Endothelial cell (in vitro differentiated cells): ENCODE data around the gene CDK11A. TPM values are rescaled to one million over a fixed set of nuclear protein-coding genes. Genes with fewer than 3 reads are reported as not detected.

Experiments used
- DNase-seq: peaks from one replicate; pipeline ENCODE4 v3.0.0; 2021; ENCODE audit warnings: low spot score
- H3K27ac Mint-ChIP-seq: one replicate; pipeline ENCODE4 v1.8.0; 2021; ENCODE audit warnings: mixed read lengths, inconsistent platforms; ENCODE audit not compliant: unreplicated experiment
- H3K27me3 Mint-ChIP-seq: one replicate; pipeline ENCODE4 v1.8.0; 2021; ENCODE audit warnings: mild to moderate bottlenecking, moderate library complexity, mixed read lengths, inconsistent platforms; ENCODE audit not compliant: unreplicated experiment
- H3K36me3 Mint-ChIP-seq: one replicate; pipeline ENCODE4 v1.8.0; 2021; ENCODE audit warnings: mild to moderate bottlenecking, low read depth, mixed read lengths, inconsistent platforms; ENCODE audit not compliant: unreplicated experiment
- H3K4me1 Mint-ChIP-seq: one replicate; pipeline ENCODE4 v1.8.0; 2021; ENCODE audit warnings: mild to moderate bottlenecking, mixed read lengths, inconsistent platforms; ENCODE audit not compliant: unreplicated experiment
- H3K4me3 Mint-ChIP-seq: one replicate; pipeline ENCODE4 v1.8.0; 2021; ENCODE audit warnings: mild to moderate bottlenecking, mixed read lengths, inconsistent platforms; ENCODE audit not compliant: unreplicated experiment
- H3K9me3 Mint-ChIP-seq: one replicate; pipeline ENCODE4 v1.8.0; 2021; ENCODE audit warnings: mixed read lengths, inconsistent platforms; ENCODE audit not compliant: unreplicated experiment
- total RNA-seq: library from RNA; stranded (reverse); fragmentation: NEBNext Ultra II Directional; extraction: Animal tissue kit (Norgen Biotek cat#: 25700); gene quantifications from one replicate; pipeline ENCODE4 v1.2.1, GENCODE V29; 2021; ENCODE audit not compliant: unreplicated experiment
- TF ChIP-seq, protein P1 (sequence below): fragments of 200-600 bp; sonication (generic); IDR thresholded peaks from one replicate; pipeline ENCODE4 v1.5.0; 2021; ENCODE audit warnings: antibody characterized with exemption; ENCODE audit not compliant: unreplicated experiment

Gene CDK11A
- total RNA-seq, 1 donor from 2014 or later, result 109 TPM

DNA sequence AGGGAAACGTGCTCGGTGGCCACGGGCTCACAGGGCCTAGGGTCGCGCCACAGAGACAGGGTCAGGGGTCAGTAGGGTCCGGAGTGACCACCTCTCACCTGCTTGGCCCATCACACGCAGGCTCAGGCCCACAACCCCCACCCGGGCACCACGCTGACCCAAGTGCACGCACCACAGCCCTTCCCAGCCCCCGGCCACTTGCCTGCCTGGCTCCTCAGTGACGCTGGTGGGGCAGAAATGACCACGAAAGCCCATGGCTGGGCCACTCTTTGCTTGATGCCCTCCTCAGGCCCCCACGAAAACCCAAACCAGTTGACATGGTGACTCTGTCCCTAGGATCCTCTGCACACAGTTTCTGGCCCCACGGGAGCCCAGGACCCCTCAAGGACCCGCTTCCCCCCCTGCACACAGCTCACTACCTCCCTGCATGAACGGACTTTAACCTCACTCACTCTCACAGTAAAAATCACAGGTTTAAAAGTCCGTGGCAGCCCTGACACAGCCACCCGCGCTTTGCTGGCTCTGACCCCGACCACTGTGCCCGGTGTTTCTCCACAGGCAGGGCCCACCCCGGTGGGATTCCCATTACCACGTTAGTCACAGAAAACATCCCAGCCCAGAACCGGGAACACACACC, 33.4 kb upstream of the CDK11A start:
- Mint-ChIP-seq H3K36me3 (peaks cover 32% of the 10 kb centered on the region), H3K27me3 (peaks cover 5% of the 10 kb centered on the region), H3K9me3 (no peaks in the 10 kb centered on the region), H3K4me1 (no peaks in the 10 kb centered on the region), H3K27ac (peak overlapping the region; percentile 67), H3K4me3 (peak overlapping the region; percentile 56)
- TF ChIP-seq, protein P1, sequence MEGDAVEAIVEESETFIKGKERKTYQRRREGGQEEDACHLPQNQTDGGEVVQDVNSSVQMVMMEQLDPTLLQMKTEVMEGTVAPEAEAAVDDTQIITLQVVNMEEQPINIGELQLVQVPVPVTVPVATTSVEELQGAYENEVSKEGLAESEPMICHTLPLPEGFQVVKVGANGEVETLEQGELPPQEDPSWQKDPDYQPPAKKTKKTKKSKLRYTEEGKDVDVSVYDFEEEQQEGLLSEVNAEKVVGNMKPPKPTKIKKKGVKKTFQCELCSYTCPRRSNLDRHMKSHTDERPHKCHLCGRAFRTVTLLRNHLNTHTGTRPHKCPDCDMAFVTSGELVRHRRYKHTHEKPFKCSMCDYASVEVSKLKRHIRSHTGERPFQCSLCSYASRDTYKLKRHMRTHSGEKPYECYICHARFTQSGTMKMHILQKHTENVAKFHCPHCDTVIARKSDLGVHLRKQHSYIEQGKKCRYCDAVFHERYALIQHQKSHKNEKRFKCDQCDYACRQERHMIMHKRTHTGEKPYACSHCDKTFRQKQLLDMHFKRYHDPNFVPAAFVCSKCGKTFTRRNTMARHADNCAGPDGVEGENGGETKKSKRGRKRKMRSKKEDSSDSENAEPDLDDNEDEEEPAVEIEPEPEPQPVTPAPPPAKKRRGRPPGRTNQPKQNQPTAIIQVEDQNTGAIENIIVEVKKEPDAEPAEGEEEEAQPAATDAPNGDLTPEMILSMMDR, result no peak
- DNase-seq, result no peak

DNA sequence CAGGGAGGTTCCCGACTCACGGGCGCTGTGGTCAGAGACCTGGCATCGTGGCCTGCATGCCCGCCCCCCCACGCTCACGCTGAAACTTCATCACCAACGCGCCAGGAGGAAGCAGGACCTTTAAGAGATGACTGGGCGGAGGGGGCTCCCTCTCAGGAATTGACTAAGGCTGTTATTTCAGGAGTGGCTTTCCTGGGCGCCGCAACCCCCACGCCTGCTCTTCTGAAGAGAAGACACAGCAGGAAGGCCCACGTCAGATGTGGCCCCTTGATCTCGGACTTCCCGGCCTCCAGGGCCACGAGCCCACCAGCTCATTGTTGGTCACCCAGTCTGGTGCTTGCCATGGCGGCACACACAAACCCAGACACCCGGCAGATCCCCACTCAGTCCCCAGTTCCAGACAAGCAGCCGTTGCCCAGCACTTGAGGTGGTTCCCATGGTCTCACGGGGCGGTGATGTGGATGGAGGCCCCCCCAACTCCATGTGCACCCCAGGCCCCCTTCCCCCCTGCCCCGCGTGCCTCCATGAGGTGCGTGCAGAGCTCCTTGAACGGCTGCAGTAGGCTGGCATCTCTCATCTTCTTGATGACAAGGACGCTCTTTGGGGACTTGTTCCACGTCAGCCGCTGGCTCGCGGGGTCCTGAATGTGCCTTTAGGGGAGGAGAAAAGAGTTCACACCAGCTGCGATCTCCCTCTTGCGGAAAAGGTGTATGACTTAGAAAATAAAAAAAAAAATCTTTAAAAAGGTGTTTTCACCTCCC, 32.7 kb upstream of the CDK11A start:
- Mint-ChIP-seq H3K36me3 (peaks cover 34% of the 10 kb centered on the region), H3K4me1 (no peaks in the 10 kb centered on the region), H3K27ac (no peak overlapping the region), H3K27me3 (peaks cover 7% of the 10 kb centered on the region), H3K4me3 (no peak overlapping the region), H3K9me3 (no peaks in the 10 kb centered on the region)
- DNase-seq, result no peak
- TF ChIP-seq, protein P1, result no peak

DNA sequence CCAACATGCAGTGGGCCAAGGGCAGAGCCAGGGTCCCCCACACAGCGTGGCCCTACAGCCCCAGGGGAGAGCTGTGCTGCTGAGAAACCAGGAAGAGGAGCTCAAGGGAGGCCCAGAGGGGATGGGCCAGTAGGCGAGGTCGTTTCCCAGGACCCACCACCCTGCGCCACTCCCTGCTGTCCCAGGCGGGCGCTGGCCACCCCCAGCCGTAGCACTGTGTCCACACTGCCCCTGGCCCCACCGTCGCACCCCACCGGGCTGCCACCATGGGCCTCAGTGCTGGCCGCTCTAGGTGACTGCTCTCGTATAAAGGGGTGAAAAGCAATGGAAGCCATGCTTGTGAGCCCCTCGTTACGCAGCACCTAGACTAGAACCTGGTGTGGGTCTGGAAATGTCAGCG, 31.7 kb upstream of the CDK11A start:
- peaks cover 7% of the 10 kb centered on the region for H3K27me3 Mint-ChIP-seq
- H3K4me1 Mint-ChIP-seq, result no peaks in the 10 kb centered on the region
- DNase-seq, result no peak
- no peak overlapping the region for H3K4me3 Mint-ChIP-seq
- no peaks in the 10 kb centered on the region for H3K9me3 Mint-ChIP-seq
- H3K36me3 Mint-ChIP-seq, result peaks cover 27% of the 10 kb centered on the region
- TF ChIP-seq, protein P1, result no peak
- no peak overlapping the region for H3K27ac Mint-ChIP-seq

DNA sequence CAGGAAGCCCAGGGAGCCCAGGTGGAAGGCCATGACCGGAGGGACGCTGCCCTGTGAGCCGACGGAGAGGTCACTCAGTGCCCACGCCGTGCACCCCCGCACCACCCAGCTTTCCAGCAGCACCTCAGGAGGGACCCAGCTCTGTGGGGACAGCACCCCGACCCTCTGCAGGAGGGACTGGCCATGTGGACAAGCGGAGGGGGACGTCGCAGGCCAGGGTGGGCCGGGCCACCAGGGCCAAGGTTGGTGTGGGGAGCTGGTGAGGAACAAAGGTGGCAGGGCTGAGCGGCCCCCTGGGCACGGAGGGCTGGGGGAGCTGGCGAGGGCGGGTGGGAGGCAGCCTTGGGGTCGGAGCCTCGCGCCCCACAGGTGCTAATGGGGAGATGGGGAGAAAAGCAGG, 31.3 kb upstream of the CDK11A start:
- TF ChIP-seq, protein P1, result no peak
- H3K4me3 Mint-ChIP-seq, result no peak overlapping the region
- DNase-seq, result no peak
- H3K27me3 Mint-ChIP-seq, result peaks cover 7% of the 10 kb centered on the region
- no peaks in the 10 kb centered on the region for H3K9me3 Mint-ChIP-seq
- H3K4me1 Mint-ChIP-seq, result no peaks in the 10 kb centered on the region
- peaks cover 27% of the 10 kb centered on the region for H3K36me3 Mint-ChIP-seq
- peak overlapping the region; percentile 61 for H3K27ac Mint-ChIP-seq
